Activated CD8-positive, alpha-beta memory T cell treated with anti-CD3 and anti-CD28 coated beads, Interleukin-2, amount 50 U/mL, for 4 hours (primary cell): ENCODE results near the gene PXDC1.
A peak's percentile ranks its signal among the peaks of the same experiment; 100 is the strongest.
"Not testable (repeated sequence)": the region's sequence is repeated elsewhere in the genome, so short reads cannot be mapped to it uniquely, and the experiment has no call there.

Experiments
- DNase-seq: peaks from one replicate; pipeline ENCODE4 v3.0.0-alpha.2; 2020

Gene PXDC1

GRCh38 chr6:3762359-3762758 is 10.8 kb upstream of the PXDC1 start:
- no peak for DNase-seq

GRCh38 chr6:3761989-3762270 is 10.4 kb upstream of the PXDC1 start:
- no peak for DNase-seq

GRCh38 chr6:3759646-3760232 is 8.2 kb upstream of the PXDC1 start:
- no peak for DNase-seq

- no peak for DNase-seq
Measured at GRCh38 chr6:3758842-3759144, 7.3 kb upstream of the PXDC1 start.

- not testable (repeated sequence) for DNase-seq
Measured at GRCh38 chr6:3757998-3758841, 6.7 kb upstream of the PXDC1 start.

GRCh38 chr6:3757241-3757641 is 5.7 kb upstream of the PXDC1 start:
- DNase-seq, result no peak

- no peak for DNase-seq
Measured at GRCh38 chr6:3756546-3756945, 5.0 kb upstream of the PXDC1 start.

GRCh38 chr6:3755637-3756545 is 4.4 kb upstream of the PXDC1 start:
- no peak for DNase-seq

- DNase-seq, result no peak
Measured at GRCh38 chr6:3754776-3755175, 3.3 kb upstream of the PXDC1 start.

- DNase-seq, result not testable (repeated sequence)
Measured at GRCh38 chr6:3754032-3754725, 2.7 kb upstream of the PXDC1 start.

GRCh38 chr6:3753228-3753835 is 1.8 kb upstream of the PXDC1 start:
- DNase-seq, result no peak

GRCh38 chr6:3752531-3753227 is 1.2 kb upstream of the PXDC1 start:
- no peak for DNase-seq

GRCh38 chr6:3751730-3752530 is 417 bp upstream of the PXDC1 start:
- DNase-seq, result peak; percentile 66

- no peak for DNase-seq
Measured at GRCh38 chr6:3750317-3751076, 1.0 kb downstream of the PXDC1 start.

- no peak for DNase-seq
Measured at GRCh38 chr6:3749977-3750316, 1.6 kb downstream of the PXDC1 start.

- no peak for DNase-seq
Measured at GRCh38 chr6:3749067-3749841, 2.3 kb downstream of the PXDC1 start.

- no peak for DNase-seq
Measured at GRCh38 chr6:3748208-3749066, 3.1 kb downstream of the PXDC1 start.

- no peak for DNase-seq
Measured at GRCh38 chr6:3747100-3747737, 4.3 kb downstream of the PXDC1 start.
